Raji (cell line): Measurements from ENCODE around the gene PLPPR2.

Source experiments
- POLR2A ChIP-seq: IDR thresholded peaks from 2 replicates; pipeline ENCODE4 v1.6.1; 2011; ENCODE audit warnings: low read depth, low read length, control low read depth; ENCODE audit not compliant: insufficient read depth

The PLPPR2 gene

DNA sequence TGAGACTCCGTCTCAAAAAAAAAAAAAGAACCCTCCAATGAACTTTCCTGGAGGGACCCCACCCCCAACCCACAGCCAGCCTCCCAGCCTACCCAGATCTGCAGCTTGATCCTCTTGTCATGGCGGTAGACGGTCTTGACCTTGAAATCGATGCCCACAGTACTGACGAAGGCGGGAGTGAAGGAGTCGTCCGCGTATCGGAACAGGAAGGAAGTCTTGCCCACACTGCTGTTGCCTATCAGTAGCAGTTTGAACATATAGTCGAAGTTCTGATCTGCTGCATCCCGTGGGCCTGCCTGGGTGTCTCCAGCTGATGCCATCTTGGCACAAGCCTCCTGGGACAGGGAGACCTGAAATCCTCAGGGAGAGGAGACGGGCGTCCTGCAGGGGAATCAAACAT is 18.2 kb upstream of the PLPPR2 start:
- no peak for TF ChIP-seq POLR2A

DNA sequence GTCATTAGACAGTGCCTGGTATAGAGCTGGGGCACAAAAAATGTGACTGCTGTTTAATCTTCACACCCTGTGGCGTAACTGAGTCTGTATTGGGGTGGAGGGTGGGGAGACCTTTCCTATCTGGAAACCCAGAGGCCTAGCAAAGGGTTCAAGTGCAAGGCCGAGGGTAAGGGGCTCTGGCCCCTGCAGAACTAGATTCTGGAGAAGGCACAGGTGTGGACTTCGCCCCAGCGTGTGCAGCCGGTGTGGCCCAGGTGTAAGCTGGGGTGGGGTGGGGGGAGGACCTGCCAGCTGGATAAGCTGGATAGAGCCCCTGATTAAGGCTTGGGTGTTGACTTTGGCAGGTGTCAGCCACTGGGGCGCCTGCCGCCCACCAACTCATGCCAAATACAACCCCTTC is 17.1 kb upstream of the PLPPR2 start:
- TF ChIP-seq POLR2A: no peak

DNA sequence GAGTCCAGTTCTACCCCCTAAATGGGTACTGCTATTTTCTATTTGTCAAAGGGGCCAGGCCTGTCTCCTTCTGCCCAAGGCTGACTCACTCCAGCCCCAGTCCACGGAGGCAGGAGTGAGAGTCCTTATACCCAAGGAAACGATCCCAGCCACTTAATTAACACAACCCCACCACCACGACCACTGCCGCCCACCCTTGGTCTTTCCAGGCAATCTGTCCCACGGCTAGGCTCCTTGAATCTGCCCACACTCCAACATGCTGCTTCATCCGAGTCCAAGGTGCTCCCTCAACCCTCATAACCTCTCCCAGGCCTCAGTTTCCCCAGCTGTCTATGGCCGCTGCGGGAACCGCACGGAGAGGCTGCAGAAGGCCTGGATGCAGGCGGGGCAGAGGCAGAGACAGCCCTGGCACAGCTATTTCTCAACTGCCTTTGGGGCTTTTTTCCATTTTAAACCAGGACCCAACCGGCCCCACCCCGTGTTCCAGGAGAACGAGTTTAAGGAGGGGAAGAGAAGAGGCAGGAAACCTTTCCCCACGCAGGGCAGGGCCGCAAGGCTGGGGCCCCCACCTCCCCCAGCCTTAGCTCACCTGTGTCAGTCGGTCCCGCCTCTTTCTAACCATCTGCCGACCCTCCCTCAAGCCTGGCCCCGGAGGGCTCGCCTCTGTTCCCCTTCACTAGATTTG is 16.5 kb upstream of the PLPPR2 start:
- no peak for TF ChIP-seq POLR2A

DNA sequence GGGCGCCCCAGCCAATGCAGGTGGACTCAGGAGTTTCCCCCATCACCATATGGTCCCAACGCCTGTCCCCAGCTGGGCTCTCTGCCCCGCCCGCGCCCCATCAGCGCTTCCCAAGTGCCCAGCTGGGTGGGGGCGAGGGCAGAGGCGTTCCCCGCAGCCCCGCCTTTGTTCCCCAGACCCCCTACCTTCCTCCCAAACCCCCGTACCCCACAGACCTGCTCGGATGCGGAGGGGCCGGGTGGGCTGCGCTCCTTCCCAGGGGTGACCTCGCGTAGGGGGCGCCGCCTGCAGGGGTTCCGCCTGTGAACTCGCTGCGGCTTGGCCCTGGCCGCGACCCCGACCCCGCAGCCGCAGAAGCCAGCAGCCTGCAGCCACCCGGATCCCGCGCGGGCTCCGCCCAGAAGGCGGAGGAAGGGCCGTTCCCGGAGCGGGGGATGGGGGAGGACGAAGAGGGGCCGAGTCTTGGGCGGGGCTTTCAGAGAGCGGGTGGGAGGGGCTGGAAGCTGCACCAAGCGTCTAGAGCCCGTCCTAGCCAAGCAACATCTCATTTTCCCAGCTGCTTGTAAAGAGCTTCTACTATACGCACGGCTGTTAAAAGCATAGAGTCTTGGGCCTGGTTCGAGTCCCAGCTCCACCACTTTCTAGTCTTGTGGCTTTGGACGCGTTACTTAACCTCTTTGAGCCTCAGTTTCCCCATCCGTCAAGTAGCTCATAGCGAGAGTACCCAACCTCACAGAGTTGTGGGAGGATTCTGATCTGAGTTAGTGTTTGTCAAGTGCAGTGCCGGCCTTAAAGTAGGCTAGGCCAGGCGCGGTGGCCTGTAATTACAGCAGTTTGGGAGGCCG is 15.8 kb upstream of the PLPPR2 start, which contains the start of gene RAB3D:
Gene RAB3D, minus strand, starts transcription at position 404 of the 845 bp plus-strand sequence. CDS start 2,258 bp downstream, outside the sequence.
- TF ChIP-seq POLR2A: 0 out of 2 replicates have a peak, but pooled peaks have one; percentile 37

DNA sequence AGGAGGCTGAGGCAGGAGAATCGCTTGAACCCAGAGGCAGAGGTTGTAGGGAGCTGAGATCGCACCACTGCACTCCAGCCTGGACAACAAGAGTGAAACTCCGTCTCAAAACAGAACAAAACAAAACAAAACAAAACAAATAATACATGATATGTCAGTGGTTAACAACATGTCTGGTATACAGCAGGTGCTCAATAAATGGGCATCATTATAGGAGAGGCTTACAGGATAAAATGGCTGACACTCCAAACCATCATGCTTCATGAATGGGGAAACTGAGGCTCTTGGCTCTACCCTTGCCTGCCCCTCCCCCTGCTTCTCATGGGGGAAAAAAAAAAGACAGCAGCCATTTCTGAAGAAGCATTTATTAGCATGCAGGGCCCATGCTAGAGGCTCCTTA is 12.8 kb upstream of the PLPPR2 start:
- no peak for TF ChIP-seq POLR2A

DNA sequence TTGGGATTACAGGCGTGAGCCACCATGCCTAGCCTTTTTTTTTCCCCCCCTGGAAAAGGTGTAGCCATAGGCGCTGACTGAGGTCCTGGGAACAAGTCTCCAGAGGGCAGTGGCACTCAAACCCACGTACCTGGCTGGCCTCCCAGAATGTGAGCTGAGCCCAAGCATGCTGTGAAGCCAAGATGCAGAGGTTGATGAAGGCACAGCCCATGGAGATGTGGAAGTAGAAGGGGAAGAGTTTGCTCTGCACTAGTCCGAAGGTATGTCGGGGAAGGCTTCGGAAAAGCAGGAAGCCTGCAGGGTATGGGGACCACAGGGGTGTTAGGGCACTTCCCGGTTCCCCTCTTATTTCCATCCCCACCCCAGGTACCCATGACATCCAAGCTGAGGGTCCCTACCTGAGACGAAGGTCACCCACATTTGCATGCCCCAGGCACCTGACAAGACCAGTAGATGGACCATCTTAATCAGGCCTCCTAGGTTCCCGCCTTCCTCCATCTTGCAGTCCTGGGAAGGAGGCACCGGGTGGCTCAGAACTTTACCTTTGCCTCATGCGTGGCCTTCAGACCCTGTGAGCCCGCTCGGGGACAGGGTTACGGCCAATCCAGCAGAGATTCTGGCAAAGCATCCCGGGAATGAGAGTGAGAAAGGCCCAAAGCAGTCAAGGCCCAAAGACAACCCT is 10.0 kb upstream of the PLPPR2 start:
- no peak for TF ChIP-seq POLR2A

DNA sequence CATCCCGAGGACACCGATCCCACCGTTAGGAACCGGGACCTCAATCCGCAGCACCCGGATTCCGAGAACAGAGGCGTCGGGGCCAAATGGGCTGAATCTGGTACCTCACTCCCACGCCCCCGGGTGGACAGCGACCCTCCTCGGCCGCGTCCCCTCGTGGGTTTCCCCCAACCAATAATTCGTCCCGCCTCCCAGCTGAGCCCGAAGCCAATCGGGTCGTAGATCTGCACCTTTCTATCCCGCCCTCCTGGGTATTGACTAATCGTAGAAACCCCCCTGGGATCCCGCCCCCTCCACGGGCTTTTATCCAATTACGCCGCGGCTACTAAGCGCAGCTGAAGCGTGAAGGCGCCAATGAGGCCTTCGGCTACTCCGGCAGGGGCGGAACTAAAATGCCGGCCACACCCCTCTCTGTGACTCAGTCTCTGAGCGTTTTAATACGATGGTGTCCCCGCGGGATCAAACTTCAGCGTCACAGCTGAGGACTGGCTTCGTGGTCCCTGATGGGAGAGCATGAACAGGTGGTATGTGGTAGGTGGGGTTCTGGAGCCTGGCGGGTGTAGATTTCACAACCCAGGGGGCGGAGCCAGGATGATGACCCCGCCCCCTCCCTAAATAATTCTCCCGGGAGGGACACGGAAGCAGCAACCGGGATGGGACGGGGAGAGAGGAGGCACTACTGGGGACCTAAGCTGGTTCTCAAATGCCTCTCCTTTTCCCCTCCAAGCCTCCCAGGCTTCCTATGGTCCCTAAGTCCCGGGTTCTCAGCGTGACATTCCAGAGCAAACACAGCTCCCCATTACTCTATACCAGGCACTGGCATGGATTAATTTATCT is 8.9 kb upstream of the PLPPR2 start, which contains the start of the genes CCDC159 and TMEM205:
Gene CCDC159, plus strand, starts transcription at position 416 of the 837 bp plus-strand sequence. Its CDS starts 88 bp downstream, at position 504.
Gene TMEM205, minus strand, starts transcription at position 165 of the 837 bp plus-strand sequence. CDS start 649 bp downstream, outside the sequence.
- peak; percentile 70 for TF ChIP-seq POLR2A

DNA sequence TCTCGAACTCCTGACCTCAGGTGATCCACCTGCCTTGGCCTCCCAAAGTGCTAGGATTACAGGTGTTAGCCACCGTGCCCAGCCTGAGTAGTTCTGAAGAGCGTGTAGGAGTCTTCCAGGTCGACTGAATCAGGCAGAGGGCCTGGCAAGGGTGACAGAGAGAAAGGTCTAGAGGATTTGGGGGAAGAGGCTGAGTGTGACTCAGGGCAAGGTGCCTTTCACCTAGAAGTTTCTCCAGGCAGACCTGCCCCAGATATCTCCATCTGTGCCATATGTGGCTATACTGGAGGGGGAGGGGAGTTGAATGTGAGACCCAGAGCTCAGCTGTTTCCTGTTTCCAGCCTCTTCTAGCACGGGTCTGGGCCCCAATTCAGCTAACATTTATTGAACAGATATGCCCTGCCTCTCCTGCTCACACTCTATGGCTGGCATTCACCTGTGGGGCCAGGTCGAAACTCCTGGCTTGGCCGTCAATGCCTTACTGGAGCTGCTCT is 7.6 kb upstream of the PLPPR2 start:
- TF ChIP-seq POLR2A: no peak

DNA sequence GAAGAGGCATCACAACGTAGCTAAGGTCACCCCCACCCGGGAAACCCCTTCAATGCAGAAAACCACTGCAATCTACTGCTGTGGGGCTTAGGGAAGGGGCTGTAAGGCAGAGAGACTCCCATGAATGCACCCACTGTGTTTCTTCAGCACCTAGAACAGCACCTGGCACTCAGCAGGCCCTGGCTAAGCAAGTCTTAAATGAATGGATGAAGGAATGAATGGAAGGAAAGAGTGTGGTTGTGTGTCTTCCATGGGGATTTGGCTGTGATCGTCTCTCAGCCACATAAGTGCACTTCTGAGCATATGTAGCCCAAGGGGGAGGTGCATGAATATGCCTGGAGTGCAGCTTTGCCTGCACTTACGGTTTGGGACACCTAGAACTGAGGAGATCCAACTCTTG is 6.1 kb upstream of the PLPPR2 start:
- no peak for TF ChIP-seq POLR2A

DNA sequence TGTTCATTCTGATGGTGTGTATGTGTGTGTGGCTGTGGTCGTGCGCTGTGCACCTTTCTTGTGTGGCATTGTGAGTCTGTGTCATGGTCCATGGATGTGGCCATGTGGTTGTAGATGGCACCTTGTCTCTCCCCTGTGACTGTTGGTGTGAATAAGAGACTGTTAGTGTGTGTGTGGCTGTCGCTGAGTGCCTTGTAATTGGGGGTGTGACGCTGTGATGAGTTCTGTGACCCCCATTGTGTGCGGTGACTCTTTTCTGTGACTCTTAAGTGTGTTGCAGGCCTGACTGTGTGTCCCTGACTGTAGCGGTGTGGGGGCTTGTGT is 804 bp downstream of the PLPPR2 start:
- no peak for TF ChIP-seq POLR2A

DNA sequence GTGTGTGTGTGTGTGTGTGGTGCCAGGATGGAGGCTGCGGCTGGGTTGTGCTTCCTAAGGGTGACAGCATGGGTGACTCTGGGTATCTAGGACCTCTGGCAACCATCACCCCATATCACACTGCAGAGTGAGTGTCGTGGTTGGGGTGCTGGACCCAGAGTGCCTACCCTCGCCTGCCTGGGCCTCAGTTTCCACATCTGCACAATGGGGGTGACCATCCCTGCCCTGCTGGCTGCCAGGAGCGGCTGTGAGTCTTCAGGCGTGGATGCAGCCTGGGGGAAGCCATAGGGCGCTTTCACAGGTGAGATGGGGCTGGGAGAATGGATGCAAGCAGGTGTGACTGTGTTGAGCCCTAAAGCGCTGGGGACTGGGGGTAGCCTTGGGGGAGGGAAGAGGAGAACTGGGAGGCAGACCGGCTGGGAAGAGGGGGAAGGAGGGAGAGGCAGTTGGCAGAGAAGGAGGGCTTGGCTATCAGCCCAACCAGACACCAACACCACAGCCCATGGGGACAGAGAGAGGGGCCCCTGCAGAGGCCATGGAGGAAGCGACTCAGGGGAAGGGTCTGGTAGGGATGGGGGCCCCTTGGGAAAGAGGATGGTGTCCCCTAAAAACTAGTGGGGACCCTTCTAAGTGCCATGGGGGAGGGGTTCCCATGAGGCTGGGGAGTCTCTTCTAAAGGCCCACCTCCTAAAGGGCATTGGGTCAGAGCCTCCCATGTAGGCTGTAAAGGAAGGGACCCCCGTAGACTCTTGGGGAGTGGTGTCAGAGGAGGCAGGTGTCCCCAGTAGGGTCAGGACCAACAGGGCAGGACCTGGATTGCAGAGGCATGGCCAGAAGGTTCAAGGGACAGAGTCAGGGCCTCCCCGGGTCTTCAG is 1.7 kb downstream of the PLPPR2 start:
- no peak for TF ChIP-seq POLR2A

DNA sequence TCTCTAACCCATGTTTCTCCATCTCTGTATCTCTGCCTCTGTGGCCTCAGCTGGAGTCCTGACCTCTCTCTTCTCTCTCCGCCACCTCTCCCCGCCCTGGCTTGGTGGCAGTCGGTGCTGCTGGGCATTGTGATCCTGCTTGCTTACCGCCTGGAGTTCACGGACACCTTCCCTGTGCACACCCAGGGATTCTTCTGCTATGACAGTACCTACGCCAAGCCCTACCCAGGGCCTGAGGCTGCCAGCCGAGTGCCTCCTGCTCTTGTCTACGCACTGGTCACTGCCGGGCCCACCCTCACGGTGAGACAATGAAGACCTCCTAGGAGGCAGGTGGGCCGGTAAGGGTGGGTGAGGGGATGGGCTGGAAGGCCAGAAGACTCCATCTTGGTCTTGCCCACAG is 4.2 kb downstream of the PLPPR2 start:
- TF ChIP-seq POLR2A: no peak

DNA sequence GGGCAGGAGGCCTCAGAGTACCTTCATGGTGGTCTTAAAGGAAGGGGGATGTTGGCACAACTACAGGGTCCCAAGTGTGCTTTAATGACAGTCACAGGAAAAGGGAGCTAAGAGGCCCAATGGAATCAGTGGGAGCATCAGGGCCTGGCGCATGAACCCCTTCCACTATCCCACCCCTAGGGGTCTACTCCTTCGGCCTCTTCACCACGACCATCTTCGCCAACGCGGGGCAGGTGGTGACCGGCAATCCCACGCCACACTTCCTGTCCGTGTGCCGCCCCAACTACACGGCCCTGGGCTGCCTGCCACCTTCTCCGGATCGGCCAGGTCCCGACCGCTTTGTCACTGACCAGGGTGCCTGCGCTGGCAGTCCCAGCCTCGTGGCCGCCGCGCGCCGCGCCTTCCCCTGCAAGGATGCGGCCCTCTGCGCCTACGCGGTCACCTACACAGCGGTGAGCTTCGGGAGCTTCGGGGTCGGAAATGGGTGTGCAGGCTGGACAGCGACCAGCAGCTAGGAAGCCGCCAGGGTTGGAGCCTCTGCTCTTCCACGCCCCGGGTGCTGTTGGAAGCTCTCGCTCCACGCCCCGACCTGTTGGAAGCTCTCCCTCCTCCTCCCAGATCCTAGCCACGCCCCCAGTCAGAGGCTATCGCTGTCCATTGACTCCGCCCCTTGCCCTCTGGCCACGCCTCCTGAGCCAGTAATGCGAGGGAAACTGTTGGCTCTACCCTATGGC is 6.0 kb downstream of the PLPPR2 start:
- TF ChIP-seq POLR2A: no peak
